GM12892 (cell line): ENCODE results near the gene ZNF747.
"Not testable (repeated sequence)": the region's sequence is repeated elsewhere in the genome, so short reads cannot be mapped to it uniquely, and the experiment has no call there.

Source experiments
- DNase-seq: peaks from one replicate; pipeline ENCODE4 v3.0.0; 2011; ENCODE audit not compliant: insufficient read length
- FAIRE-seq: peaks from 2 replicates; lab custom pipeline; 2011; peaks lifted over from hg19 to GRCh38; lab: Jason Lieb, UNC
- POLR2A ChIP-seq: IDR thresholded peaks from 2 replicates; pipeline ENCODE4 v1.6.1; 2011; ENCODE audit warnings: low read depth, low read length, control low read depth
- POLR2AphosphoS5 ChIP-seq: IDR thresholded peaks from 2 replicates; pipeline ENCODE4 v1.6.1; 2011; ENCODE audit warnings: low read depth, low read length, control low read depth
- TAF1 ChIP-seq: IDR thresholded peaks from 2 replicates; pipeline ENCODE4 v1.6.1; 2011; ENCODE audit warnings: low read depth, mild to moderate bottlenecking, control low read depth, low read length, borderline replicate concordance

The ZNF747 gene

DNA sequence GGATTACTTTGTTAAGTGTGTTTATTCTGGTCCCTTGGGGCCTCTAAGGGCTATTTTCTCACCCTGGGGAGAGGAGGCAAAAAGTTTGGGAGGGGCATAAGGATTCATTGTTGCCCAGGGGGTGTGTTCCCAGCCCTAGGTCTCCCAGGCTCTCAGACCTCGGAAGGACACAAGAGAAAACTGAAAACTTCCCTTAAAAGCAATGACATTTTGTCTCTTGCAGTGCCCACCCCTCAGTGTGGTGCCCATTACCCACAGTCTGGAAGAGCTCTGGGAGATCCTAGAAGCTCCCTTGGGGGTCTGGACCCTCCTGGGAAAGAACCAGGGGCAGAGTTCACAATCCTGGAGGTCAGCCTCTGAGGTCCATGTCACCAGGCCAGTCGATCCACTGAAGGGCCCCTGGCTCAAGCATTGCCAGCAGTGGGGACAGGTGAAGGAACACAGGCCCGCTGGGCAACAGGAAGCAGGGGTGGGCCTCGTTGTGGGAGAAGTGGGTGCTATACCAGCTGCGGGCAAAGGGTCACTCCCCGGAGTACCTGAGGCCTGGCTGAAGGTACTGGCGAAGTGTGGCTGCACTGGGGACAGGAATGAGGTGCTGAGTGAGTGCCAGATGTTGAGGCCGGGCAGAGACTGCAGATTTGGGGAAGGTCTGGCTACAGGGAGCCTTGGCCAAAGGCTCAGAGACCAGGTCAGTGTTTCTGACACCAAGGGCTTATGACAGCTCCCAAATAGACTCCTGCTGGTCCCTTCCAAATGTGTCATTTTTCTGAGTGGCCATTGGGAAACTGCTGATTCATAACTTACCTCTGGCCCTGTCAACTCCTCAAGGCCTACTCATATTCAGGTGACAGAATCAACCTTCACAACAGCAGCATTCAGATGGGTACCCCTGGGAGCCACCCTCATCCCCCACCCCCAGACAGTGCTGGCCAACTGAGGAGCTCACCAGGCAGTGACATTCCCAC, 4.6 kb upstream of the ZNF747 start:
- DNase-seq = no peak
- FAIRE-seq = no peak
- TF ChIP-seq TAF1 (no peak), POLR2AphosphoS5 (no peak), POLR2A (no peak)

DNA sequence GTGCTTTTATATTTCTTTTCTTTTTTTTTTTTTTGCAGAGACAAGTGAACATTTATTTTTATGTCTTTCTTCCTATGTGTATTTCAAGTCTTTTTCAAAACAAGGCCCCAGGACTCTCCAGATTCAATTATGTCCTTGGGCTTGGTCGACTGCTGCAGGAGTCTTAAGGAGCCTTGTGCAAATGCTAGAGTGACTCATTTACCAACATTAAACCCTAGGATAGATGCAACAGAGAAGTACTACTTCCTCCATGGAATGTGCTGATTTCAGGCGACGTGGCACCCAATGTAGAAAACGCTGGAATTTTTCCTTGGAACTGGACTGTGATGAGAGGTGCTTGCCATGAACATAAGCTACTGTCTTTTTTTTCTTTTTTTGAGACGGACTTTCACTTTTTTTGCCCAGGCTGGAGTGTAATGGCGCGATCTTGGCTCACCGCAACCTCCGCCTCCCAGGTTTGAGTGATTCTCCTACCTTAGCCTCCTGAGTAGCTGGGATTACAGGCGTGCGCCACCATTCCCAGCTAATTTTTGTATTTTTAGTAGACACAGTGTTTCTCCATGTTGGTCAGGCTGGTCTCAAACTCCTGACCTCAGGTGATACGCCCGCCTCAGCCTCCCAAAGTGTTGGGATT, 1.9 kb upstream of the ZNF747 start:
- not testable (repeated sequence) for DNase-seq, FAIRE-seq

DNA sequence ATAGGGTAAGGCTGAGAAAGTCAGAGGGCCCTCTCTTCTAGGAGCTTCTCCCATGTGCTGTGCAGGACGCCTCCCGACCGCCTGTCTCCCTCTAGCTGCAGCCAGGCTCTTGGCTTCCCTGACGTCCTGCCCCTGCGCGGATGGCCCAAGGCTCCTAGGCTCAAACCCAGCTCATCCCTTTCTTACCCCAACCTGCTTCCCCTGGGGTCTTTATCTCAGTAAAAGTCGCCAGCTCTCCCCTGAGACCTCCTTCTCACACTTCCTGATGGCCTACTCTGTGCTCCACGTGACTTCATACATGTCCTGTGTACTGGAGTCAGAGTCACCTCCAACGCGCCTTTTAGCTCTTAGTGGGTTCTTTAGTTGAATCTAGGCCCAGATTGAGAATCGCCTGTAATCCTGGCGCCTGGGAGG, 1.1 kb upstream of the ZNF747 start:
- TF ChIP-seq POLR2AphosphoS5 = peak; percentile 33; the same call in 1 of the 2 replicates
- TF ChIP-seq TAF1 = 0 out of 2 replicates have a peak, but pooled peaks have one; percentile 29
- TF ChIP-seq POLR2A = peak; percentile 61
- peak; percentile 77 for DNase-seq
- FAIRE-seq = peak; percentile 70

DNA sequence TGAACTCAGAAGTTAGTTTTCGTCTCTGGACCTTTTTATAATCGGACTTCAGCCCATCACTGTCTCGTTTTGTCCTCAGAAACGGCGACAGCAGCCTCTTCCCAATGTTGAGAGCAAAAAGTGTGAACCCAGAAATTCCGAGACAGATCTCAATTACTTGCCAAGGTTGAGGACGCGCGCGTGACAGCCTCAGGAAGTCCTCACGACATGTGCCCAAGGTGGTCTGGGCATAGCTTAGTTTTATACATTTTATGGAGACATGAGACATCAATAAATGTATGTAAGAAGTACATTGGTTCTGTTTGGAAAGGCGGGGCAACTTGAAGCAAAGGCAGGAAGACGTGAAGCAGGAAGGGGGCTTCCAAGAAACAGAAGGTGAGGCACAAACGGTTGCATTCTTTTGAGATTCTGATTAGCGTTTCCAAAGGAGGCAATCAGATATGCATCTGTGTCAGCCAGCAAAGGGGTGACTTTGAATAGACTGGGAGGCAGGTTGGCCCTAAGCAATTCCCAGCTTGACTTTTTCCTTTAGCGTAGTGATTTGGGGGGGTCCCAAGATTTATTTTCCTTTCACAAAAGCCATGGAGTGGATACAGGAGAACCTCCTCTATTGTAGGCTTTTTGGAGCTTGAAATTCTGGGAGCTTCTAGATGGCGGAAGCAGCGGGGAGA, 583 bp upstream of the ZNF747 start:
- peak; percentile 89 for TF ChIP-seq POLR2AphosphoS5
- TF ChIP-seq POLR2A = peak; percentile 88
- TF ChIP-seq TAF1 = no peak
- DNase-seq (no peak), FAIRE-seq (peak; percentile 42)

DNA sequence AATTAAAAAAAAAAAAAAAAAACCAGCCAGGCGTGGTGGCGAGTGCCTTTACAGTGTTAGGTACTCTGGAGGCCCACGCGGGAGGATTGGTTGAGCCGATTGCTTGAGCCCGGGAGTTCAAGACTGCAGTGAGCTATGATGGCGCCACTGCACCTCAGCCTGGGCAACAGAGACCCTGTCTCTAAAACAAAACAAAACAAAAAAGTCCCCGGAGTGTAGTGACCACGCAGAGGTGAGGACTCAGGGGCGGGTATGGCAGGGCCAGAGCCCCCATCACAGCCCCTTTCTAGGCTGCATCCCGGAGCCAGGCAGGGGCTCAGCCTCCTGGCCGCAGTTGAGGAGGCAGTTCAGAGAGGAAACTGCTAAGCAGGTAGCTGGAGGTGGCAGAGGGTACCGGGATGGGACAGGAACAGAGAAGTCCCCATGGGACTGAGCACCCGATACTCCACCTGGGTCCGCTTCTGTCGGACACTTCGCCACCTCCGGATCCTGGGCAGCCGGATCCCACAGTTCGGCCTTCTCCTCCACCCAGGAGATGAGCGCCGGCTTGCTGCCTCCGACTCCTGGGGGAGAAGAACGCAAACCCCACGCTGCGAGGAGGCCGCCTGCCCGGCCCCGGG, 800 bp downstream of the ZNF747 start:
- peak; percentile 60 for FAIRE-seq
- DNase-seq = no peak
- TF ChIP-seq POLR2A (no peak), TAF1 (no peak)

DNA sequence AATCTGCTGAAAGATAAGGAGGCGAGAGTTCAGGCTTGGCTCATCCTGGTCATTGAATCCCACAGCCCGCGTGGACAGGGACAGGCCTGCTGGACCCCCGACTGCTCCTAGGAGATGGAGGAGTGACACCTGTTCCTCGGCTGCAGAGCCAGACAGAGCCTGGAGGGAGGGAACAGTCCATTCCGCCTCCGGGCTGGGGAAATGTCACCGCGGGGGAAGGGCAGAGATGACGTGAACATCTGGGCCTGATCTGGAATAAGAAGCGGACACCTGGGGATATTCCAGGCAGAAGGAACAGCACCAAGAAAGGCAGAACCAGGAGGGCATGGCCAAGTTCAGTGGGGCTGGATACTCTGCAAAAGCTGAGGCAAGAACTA, 1.5 kb downstream of the ZNF747 start:
- FAIRE-seq (no peak), DNase-seq (no peak)
- no peak for TF ChIP-seq POLR2AphosphoS5
- no peak for TF ChIP-seq POLR2A
- no peak for TF ChIP-seq TAF1

DNA sequence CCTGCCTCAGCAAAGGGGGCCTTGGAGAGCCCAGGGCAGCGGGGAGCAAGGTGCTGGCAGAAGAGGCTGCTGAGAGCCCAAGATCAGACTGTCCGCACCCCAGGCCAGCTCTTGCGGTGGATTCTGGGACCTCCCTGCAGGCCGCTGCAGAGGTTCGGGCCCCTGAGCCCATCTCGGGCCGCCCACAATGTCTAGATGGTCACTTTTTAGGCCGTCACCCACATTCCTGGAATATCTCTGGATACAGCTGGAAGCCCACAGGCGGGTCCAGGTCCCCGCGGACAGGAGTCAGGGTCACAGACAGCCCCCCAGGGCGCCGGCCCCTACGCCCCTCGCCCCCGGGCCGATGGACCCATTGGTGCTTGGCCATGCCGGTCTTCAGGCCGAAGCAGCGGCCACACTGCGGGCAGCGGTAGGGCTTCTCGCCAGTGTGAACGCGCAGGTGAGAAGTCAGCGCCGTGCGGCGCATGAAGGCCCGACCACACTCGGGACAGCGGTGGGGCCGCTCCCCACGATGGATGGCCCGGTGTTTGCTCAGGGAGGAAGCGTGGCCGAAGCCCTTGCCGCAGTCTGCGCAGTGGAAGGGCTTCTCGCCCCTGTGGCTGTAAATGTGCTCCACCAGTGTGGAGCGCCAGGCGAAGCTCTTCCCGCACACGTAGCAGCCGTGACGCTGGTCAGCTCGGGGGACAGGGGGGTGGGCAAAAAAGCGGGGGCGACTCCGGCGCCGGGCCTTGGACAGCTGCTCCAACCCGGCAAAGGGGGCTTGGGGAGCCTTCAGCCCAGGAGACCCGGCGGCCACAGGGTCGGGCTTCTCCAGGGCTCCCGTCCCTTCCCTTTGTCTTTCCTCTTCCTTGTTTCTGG, 2.1 kb downstream of the ZNF747 start:
- TF ChIP-seq POLR2AphosphoS5 (no peak), TAF1 (no peak)
- no peak for DNase-seq
- no peak for FAIRE-seq

DNA sequence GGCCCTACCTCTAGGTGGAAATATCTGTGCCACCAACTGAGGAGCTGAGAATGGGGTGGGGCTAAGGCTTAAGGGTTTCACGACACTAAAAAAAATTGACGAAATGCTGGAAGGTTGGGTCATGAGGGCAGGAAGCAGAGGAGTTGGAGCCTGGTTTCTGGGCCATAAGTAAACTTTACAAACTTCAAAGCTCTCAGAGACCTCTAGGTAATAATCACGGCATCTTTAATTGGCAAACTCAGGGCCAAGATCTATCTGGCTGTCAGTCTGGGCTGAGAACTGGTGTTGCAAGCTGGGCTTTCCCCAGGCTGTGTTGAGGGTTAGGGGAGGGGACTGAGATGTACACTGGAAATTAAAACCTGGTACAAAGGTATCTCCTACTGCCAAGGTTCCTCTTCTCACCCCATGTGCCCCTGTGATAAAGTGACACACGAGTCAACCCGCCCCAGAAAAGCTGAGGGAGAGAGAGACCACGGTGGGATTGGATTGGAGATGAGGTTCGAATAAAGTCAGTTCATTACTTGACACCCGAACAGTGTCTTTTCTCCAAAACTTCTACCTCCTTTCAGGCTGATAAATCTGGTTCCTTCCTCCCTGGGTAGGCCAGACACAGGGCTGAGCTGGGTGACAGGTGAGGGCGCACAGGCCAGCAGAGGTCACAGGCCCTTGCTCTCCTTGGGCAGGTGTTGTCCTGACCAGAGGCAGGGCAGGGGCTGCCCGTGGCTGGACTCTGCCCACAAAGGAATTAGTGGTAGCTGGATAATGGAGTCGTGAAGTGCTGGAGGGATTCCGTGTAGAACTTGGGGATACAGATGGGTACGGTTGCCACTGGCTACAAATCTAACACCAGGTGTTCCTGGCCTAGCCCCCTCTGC, 4.3 kb downstream of the ZNF747 start:
- no peak for TF ChIP-seq TAF1
- TF ChIP-seq POLR2AphosphoS5 = no peak
- FAIRE-seq (no peak), DNase-seq (no peak)

DNA sequence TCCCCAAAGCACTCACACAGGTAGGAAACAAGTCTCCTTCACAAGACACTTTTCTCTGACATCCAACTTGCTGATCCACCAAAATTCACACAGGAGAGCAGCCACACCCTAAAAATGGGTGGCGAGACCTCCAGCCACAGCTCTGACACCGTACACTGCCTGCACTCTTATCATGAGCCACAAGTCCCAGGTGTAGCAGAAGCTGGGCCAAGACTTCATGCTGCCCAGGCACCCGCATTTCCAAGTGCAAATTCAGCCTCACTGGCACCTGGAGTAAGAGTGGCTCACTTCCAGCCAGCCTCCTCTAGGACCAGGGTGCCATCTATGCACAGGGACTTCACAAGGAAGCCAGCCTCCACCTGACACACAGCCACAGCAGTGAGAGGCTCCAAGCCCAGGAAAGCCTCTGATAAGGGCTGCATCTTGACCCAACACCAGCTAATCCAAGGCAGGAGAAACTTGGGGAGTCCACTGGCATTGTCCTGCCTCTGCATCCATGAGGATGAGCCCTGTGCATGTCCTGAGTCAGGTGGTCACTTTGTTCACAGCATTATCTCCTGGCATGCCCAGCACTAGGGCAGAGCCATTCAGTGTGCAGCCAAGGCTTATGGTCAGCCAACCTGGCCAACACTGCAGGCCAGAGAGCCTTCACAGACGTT, 5.7 kb downstream of the ZNF747 start:
- DNase-seq (no peak), FAIRE-seq (no peak)
- TF ChIP-seq POLR2A (peak; percentile 29; the same call in 1 of the 2 replicates), TAF1 (no peak)
